Testis (tissue), 5 donors: ENCODE measurements around the gene HK3. TPM values are rescaled to one million over a fixed set of nuclear protein-coding genes. Genes with fewer than 3 reads are reported as not detected.
A peak's percentile ranks its signal among the peaks of the same experiment; 100 is the strongest.

ENCODE experiments used
- DNase-seq: peaks from one replicate; pipeline ENCODE4 v3.0.0-alpha.2; 2019
- H3K27ac ChIP-seq, 2 donors: fragments of 200-600 bp; sonication (generic); one replicate each; pipeline ENCODE4 v1.5.1; 2019
- H3K27me3 ChIP-seq: fragments of 200-600 bp; sonication (generic); one replicate; pipeline ENCODE4 v1.5.1; 2019
- H3K36me3 ChIP-seq: fragments of 200-600 bp; sonication (generic); one replicate; pipeline ENCODE4 v1.5.1; 2017; ENCODE audit warnings: low read depth; ENCODE audit errors: missing control alignments
- H3K4me1 ChIP-seq: fragments of 200-600 bp; sonication (generic); one replicate; pipeline ENCODE4 v1.5.1; 2019
- H3K4me3 ChIP-seq, 2 donors: fragments of 200-600 bp; sonication (generic); one replicate each; pipeline ENCODE4 v1.5.1; 2017 to 2019
- H3K9me3 ChIP-seq: fragments of 200-600 bp; sonication (generic); one replicate; pipeline ENCODE4 v1.5.1; 2017
- CTCF ChIP-seq, 3 experiments: fragments of 450-650 bp in 2 of 3; fragments of 200-600 bp in 1 of 3; sonication (generic) in 1 of 3; IDR thresholded peaks; one replicate each; pipeline ENCODE4 v1.5.1; 2016 to 2019; ENCODE audit warnings: antibody characterized with exemption in 3 of 3, mild to moderate bottlenecking in 2 of 3, moderate library complexity in 1 of 3
- POLR2A ChIP-seq: fragments of 450-650 bp; IDR thresholded peaks from one replicate; pipeline ENCODE4 v1.6.1; 2017; ENCODE audit warnings: antibody characterized with exemption, mild to moderate bottlenecking, moderate library complexity
- WGBS, 2 donors: methylation state at CpG; one replicate each; pipeline ENCODE4 v1.1.5; 2018; 5-methylcytosine and 5-hydroxymethylcytosine counted together
- intact Hi-C: fragments of 100-400 bp; cut with DNase I; formaldehyde crosslinking; loops from one replicate; pipeline ENCODE4 v1.15.1; 2023; ENCODE audit warnings: low total_unique reads
- long read RNA-seq, 2 donors: transcript quantifications; one replicate each; lab custom pipeline, GENCODE V29; 2026
- polyA plus RNA-seq: library from polyadenylated mRNA; stranded (reverse); fragments of 350-450 nt; fragmentation: Illumina TruSeq; extraction: RNeasy Lipid Tissue Mini Kit (QIAGEN cat#74804); gene quantifications from one replicate; pipeline ENCODE4 v1.2.3, GENCODE V29; 2014; ENCODE audit warnings: low read depth, low replicate concordance; ENCODE audit not compliant: insufficient read depth
- total RNA-seq, 2 donors: library from RNA; depleted of rRNA; stranded (reverse); fragments of >200 nt; gene quantifications; one replicate each; pipeline ENCODE4 v1.2.3, GENCODE V29; 2016

Gene HK3, protein sequence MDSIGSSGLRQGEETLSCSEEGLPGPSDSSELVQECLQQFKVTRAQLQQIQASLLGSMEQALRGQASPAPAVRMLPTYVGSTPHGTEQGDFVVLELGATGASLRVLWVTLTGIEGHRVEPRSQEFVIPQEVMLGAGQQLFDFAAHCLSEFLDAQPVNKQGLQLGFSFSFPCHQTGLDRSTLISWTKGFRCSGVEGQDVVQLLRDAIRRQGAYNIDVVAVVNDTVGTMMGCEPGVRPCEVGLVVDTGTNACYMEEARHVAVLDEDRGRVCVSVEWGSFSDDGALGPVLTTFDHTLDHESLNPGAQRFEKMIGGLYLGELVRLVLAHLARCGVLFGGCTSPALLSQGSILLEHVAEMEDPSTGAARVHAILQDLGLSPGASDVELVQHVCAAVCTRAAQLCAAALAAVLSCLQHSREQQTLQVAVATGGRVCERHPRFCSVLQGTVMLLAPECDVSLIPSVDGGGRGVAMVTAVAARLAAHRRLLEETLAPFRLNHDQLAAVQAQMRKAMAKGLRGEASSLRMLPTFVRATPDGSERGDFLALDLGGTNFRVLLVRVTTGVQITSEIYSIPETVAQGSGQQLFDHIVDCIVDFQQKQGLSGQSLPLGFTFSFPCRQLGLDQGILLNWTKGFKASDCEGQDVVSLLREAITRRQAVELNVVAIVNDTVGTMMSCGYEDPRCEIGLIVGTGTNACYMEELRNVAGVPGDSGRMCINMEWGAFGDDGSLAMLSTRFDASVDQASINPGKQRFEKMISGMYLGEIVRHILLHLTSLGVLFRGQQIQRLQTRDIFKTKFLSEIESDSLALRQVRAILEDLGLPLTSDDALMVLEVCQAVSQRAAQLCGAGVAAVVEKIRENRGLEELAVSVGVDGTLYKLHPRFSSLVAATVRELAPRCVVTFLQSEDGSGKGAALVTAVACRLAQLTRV
- 1 to 10 TPM; 6.3 to 6.4 TPM for total RNA-seq
- polyA plus RNA-seq, result 10.9 TPM
- long read RNA-seq, donor 1, result 0 reads
- long read RNA-seq, donor 2, result 0 reads

- Histone ChIP-seq H3K36me3 (no peaks in the 10 kb centered on the region), H3K9me3 (no peaks in the 10 kb centered on the region), H3K4me3 (no peak within 1 kb of the TSS), H3K4me1 (no peaks in the 10 kb centered on the region), H3K27ac (no peak within 1 kb of the TSS), H3K27me3 (no peaks in the 10 kb centered on the region)
- 77 to 86% methylated on average over 9 of the region's 9 CpGs for WGBS, 2 donors
- no peak for TF ChIP-seq CTCF (IDR thresholded peaks at IDR 0.05)
- no peak for TF ChIP-seq POLR2A
- DNase-seq, result peak; percentile 19
- intact Hi-C loops, result no loop called here
These were observed at the start of gene HK3 for GRCh38 chr5:176899296-176899891. Gene HK3 (minus strand): TSS chr5:176899346. CDS start chr5:176896159, 3,187 bp downstream.

DNA sequence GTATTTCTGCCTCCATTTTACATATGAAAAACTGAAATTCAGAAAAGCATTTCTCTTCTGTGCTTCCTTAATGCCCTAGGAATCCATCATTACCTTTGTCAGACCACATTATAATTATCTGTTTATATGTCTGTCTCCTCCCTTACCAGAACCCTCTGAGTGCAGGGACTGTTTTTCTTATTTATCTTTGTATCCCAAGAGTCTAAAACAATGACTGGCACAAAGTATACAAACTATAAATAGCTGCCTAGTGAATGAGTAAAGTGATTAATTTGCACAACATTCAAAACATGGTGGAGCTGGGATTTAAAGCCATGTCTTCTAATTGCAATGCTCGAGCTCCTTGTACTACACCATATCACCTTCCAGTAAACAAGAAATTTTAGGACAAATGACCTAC is 49.3 kb upstream of the HK3 start:
- intact Hi-C loops, result no loop called here
- Histone ChIP-seq H3K27ac (no peak overlapping the region), H3K4me3 (no peak overlapping the region), H3K4me1 (no peaks in the 10 kb centered on the region), H3K36me3 (no peaks in the 10 kb centered on the region), H3K9me3 (no peaks in the 10 kb centered on the region), H3K27me3 (no peaks in the 10 kb centered on the region)
- DNase-seq, result no peak
- TF ChIP-seq CTCF (IDR thresholded peaks at IDR 0.05), result no peak
- no peak for TF ChIP-seq POLR2A
- 78 to 83% methylated on average over 1 of the region's 1 CpG for WGBS, 2 donors

DNA sequence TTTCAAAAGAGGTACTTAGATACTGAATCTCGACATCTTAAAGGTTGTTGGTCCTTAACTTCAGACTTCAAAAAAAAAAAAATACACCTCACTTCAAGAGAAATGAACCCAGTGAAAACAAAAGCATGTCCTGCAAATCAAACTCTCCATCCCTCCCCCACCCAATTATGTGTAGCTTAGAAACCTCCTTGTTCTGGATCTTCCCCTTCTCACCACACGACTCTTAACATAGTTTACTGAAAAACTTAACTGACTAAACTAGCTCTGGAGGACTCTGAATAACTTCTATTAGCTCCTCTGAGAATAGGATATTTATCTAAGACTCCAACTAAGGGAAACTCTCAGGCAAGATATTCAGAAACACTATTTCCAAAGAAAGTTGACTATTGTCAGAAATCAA is 48.7 kb upstream of the HK3 start:
- Histone ChIP-seq H3K4me3 (no peak overlapping the region), H3K36me3 (no peaks in the 10 kb centered on the region), H3K9me3 (no peaks in the 10 kb centered on the region), H3K4me1 (no peaks in the 10 kb centered on the region), H3K27me3 (no peaks in the 10 kb centered on the region), H3K27ac (no peak overlapping the region)
- no peak for DNase-seq
- intact Hi-C loops, result no loop called here
- no peak for TF ChIP-seq POLR2A
- no peak for TF ChIP-seq CTCF (IDR thresholded peaks at IDR 0.05)
- 76 to 81% methylated on average over 2 of the region's 2 CpGs for WGBS, 2 donors

DNA sequence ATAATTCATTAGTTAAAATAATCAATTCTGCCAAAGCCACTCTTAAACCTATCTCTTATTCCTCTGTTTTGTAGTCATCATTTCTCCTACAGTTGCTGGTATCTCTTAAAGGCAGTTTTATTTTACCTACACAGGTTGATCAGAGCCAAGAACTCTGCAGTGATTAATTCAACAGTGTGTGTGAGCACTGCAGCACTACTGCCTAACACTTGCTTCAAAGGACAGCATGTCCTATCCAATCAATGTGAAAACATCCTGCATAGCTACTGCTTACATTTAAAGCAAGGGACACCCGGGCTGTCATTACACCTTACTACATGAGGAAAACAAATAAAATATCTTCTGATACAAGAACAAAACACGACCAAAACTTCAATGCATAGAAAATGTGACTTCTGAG is 45.1 kb upstream of the HK3 start:
- H3K9me3 ChIP-seq, result no peaks in the 10 kb centered on the region
- H3K27me3 ChIP-seq, result no peaks in the 10 kb centered on the region
- TF ChIP-seq CTCF (IDR thresholded peaks at IDR 0.05) (no peak), POLR2A (no peak)
- no peak for DNase-seq
- H3K4me3 ChIP-seq, result no peak overlapping the region
- 46 to 57% methylated on average over 2 of the region's 2 CpGs for WGBS, 2 donors
- no peaks in the 10 kb centered on the region for H3K4me1 ChIP-seq
- H3K36me3 ChIP-seq, result no peaks in the 10 kb centered on the region
- intact Hi-C loops, result no loop called here
- no peak overlapping the region for H3K27ac ChIP-seq
